OCI-LY7 (cell line): ENCODE data around the gene DCAF15. TPM values are rescaled to one million over a fixed set of nuclear protein-coding genes. Genes with fewer than 3 reads are reported as not detected.
"Not testable (repeated sequence)": the region's sequence is repeated elsewhere in the genome, so short reads cannot be mapped to it uniquely, and the experiment has no call there.

Experiments
- BruUV-seq: library from RNA; stranded (reverse); fragments of 400-500 nt; replicated peaks from 2 replicates; lab custom pipeline; 2021; lab: Mats Ljungman, UMichigan
- CTCF ChIA-PET: fragments of 300-600 bp; sonication (Branson Sonifier 250); formaldehyde crosslinking; loops from one replicate; lab custom pipeline; 2022; ENCODE audit warnings: antibody characterized with exemption; ENCODE audit not compliant: unreplicated experiment; lab: Charles Lee
- POLR2A ChIA-PET: fragments of 300-600 bp; sonication (Branson Sonifier 250); formaldehyde crosslinking; loops from one replicate; lab custom pipeline; 2022; ENCODE audit warnings: antibody characterized with exemption; lab: Charles Lee
- DNase-seq: peaks from one replicate; pipeline ENCODE4 v3.0.0-alpha.2; 2015; ENCODE audit warnings: low spot score
- H2AFZ ChIP-seq: fragments of 200-600 bp; sonication (generic), shearing (Covaris generic); 2 replicates; pipeline ENCODE4 v1.6.1; 2014; ENCODE audit warnings: mild to moderate bottlenecking, antibody characterized with exemption, low read length, moderate library complexity
- H3K27ac ChIP-seq: fragments of 200-600 bp; sonication (generic); 2 replicates; pipeline ENCODE4 v1.5.1; 2014; ENCODE audit warnings: mixed run types, low read depth, mild to moderate bottlenecking, moderate library complexity, low read length, inconsistent platforms; ENCODE audit not compliant: poor library complexity, severe bottlenecking
- H3K36me3 ChIP-seq: fragments of 200-600 bp; sonication (generic); 2 replicates; pipeline ENCODE4 v1.6.1; 2014; ENCODE audit warnings: mild to moderate bottlenecking, antibody characterized with exemption, low read length, moderate library complexity, mixed read lengths; ENCODE audit not compliant: insufficient read depth
- H3K4me1 ChIP-seq: fragments of 200-600 bp; sonication (generic); 2 replicates; pipeline ENCODE4 v1.5.1; 2014; ENCODE audit warnings: mild to moderate bottlenecking, low read length; ENCODE audit not compliant: insufficient read depth, poor library complexity, severe bottlenecking
- H3K4me2 ChIP-seq: fragments of 200-600 bp; sonication (generic); 2 replicates; pipeline ENCODE4 v1.6.1; 2014; ENCODE audit warnings: mild to moderate bottlenecking, low read length
- H3K4me3 ChIP-seq: fragments of 200-600 bp; sonication (generic); 2 replicates; pipeline ENCODE4 v1.5.1; 2014; ENCODE audit warnings: mild to moderate bottlenecking, low read depth, low read length; ENCODE audit not compliant: poor library complexity, severe bottlenecking
- H3K79me2 ChIP-seq: fragments of 200-600 bp; sonication (generic); 2 replicates; pipeline ENCODE4 v1.6.1; 2016; ENCODE audit warnings: low read depth, mild to moderate bottlenecking, low read length, moderate library complexity, mixed read lengths; ENCODE audit not compliant: insufficient read depth
- H3K9me2 ChIP-seq: fragments of 200-600 bp; sonication (generic); 2 replicates; pipeline ENCODE4 v1.6.1; 2016; ENCODE audit warnings: mild to moderate bottlenecking, low read length, mixed read lengths; ENCODE audit not compliant: insufficient read depth
- H3K9me3 ChIP-seq: fragments of 200-600 bp; sonication (generic); 2 replicates; pipeline ENCODE4 v1.6.1; 2014; ENCODE audit warnings: mild to moderate bottlenecking, mixed run types, low read length, mixed read lengths
- H4K20me1 ChIP-seq: fragments of 200-600 bp; sonication (generic); 2 replicates; pipeline ENCODE4 v1.6.1; 2014; ENCODE audit warnings: mild to moderate bottlenecking, antibody characterized with exemption, low read length, moderate library complexity, mixed read lengths; ENCODE audit not compliant: insufficient read depth
- EZH2phosphoT487 ChIP-seq: fragments of 200-600 bp; sonication (generic); IDR thresholded peaks from 2 replicates; pipeline ENCODE4 v1.6.1; 2018; ENCODE audit warnings: low read depth, borderline replicate concordance, mild to moderate bottlenecking, mixed run types, antibody characterized with exemption, low read length, moderate library complexity, mixed read lengths
- intact Hi-C: fragments of 100-400 bp; cut with micrococcal nuclease; formaldehyde crosslinking; loops from one replicate; pipeline ENCODE4 v1.10.0; 2022; ENCODE audit not compliant: unreplicated experiment
- total RNA-seq, 2 experiments: library from RNA; depleted of rRNA in 1 of 2; stranded (reverse); fragments of >200 nt in 1 of 2; shearing (Covaris generic) in 1 of 2; gene quantifications; 2 replicates each; pipeline ENCODE4 v1.2.3, GENCODE V29; 2014 to 2022
- TF ChIP-seq, protein P1 (sequence below): fragments of 200-600 bp; sonication (generic); conservative IDR thresholded peaks from 2 replicates; pipeline ENCODE4 v1.5.1; 2014; ENCODE audit warnings: mild to moderate bottlenecking, antibody characterized with exemption, low read length, moderate library complexity, mixed read lengths

DCAF15 gene
- total RNA-seq, 2 experiments from 2014 or later, result 71.3 to 86.2 TPM

DNA sequence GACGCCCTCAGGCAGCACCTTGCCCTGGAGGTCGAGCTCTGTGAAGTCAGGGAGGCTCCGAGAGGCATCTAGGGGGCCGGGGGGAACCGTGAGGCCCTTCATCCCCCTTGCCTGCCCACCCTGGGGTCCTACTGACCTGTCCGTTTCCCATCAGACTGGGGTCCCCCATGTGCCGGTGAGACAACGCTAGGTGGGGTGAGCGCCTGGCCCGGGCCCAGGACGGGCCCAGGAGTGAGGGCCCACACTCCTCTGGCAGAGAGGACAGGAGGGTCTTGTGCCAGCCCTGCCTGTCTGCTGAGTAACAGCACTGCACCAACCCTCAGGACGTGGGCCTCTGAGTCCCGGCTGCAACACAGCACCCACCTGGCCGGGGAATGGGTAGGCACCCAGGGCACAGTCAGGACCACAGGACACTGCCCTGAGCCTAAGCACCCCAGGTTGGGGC, 14.4 kb downstream of the DCAF15 start:
- POLR2A ChIA-PET, result interaction anchor here (0.5 kb wide), 1 partner anchor 1568 kb away, joined by 5 read pairs; no protein-coding TSS in a partner anchor
- Histone ChIP-seq H3K9me2 (no peaks in the 10 kb centered on the region), H4K20me1 (no peaks in the 10 kb centered on the region; the same call in 1 of the 2 replicates), H3K4me1 (no peaks in the 10 kb centered on the region), H3K4me2 (no peak overlapping the region), H3K27ac (no peak overlapping the region), H3K79me2 (no peaks in the 10 kb centered on the region), H3K36me3 (peaks cover 66% of the 10 kb centered on the region), H3K4me3 (no peak overlapping the region), H3K9me3 (no peaks in the 10 kb centered on the region), H2AFZ (no peak overlapping the region)
- no TSS peak for BruUV-seq
- intact Hi-C loops, result no loop called here
- TF ChIP-seq EZH2phosphoT487, result no peak
- TF ChIP-seq, protein P1, sequence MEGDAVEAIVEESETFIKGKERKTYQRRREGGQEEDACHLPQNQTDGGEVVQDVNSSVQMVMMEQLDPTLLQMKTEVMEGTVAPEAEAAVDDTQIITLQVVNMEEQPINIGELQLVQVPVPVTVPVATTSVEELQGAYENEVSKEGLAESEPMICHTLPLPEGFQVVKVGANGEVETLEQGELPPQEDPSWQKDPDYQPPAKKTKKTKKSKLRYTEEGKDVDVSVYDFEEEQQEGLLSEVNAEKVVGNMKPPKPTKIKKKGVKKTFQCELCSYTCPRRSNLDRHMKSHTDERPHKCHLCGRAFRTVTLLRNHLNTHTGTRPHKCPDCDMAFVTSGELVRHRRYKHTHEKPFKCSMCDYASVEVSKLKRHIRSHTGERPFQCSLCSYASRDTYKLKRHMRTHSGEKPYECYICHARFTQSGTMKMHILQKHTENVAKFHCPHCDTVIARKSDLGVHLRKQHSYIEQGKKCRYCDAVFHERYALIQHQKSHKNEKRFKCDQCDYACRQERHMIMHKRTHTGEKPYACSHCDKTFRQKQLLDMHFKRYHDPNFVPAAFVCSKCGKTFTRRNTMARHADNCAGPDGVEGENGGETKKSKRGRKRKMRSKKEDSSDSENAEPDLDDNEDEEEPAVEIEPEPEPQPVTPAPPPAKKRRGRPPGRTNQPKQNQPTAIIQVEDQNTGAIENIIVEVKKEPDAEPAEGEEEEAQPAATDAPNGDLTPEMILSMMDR, result no peak
- CTCF ChIA-PET, result interaction anchor here (0.6 kb wide), 1 partner anchor 1979 kb away, joined by 5 read pairs; no protein-coding TSS in a partner anchor
- no peak for DNase-seq

DNA sequence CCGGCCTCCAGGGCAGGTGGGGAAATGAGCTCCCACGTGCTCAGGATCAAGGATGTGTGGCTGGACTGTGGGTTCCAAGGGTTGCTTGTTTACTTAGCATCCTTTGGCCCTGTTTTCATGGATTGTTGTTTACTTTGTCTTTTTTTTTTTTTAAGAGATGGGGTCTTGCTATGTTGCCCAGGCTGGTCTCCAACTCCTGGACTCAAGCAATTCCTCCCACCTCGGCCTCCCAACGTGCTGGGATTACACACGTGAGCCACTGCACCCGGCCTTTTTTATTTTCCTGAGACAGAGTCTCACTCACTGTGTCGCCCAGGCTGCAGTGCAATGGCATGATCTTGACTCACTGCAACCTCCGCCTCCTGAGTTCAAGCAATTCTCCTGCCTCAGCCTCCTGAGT, 14.9 kb downstream of the DCAF15 start:
- H4K20me1 ChIP-seq, BruUV-seq, intact Hi-C loops, H3K27ac ChIP-seq, H3K79me2 ChIP-seq, H3K9me2 ChIP-seq, H3K9me3 ChIP-seq, DNase-seq, H3K4me3 ChIP-seq, H3K4me1 ChIP-seq, H3K4me2 ChIP-seq, H2AFZ ChIP-seq: not testable (repeated sequence)
- POLR2A ChIA-PET, result interaction anchor here (0.5 kb wide), 1 partner anchor 1569 kb away, joined by 5 read pairs; no protein-coding TSS in a partner anchor
- CTCF ChIA-PET, result interaction anchor here (0.6 kb wide), 1 partner anchor 1980 kb away, joined by 5 read pairs; no protein-coding TSS in a partner anchor
- peaks cover 62% of the 10 kb centered on the region for H3K36me3 ChIP-seq

DNA sequence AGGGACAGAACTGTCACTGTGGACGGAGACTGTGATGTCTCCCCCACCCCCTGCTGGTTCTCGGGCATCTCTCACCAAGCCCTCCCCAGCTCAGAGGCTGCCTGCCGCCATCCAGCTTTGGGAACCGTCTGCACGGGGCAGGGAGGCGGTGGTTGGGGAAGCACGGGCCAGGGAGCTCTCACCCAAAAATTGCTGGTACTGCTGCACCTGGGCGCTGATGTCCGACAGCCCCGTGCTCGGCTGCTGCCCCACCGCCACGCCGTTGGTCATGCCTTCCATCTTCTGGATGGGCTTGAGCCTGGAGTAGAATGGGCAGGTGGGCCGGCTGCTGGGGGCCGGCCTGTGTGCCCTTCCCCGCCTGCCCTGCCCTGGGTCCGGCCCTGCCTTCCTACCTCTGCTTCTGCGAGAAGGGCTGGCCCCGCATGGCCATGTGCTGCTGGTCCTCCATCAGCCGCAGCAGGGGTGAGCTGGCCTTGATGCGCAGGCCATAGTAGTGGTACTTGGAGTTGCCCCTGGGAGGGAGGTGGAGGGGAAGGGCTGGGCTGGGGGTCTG, 16.1 kb downstream of the DCAF15 start:
- CTCF ChIA-PET, result no interaction called here

More for the DNA sequence above, 16.1 kb downstream of the DCAF15 start:
- no peaks in the 10 kb centered on the region for H3K9me2 ChIP-seq
- no peak overlapping the region for H3K4me2 ChIP-seq
- intact Hi-C loops, result no loop called here
- H3K4me1 ChIP-seq, result peaks cover under 1% of the 10 kb centered on the region
- TF ChIP-seq, protein P1, result no peak
- TF ChIP-seq EZH2phosphoT487, result no peak
- H3K36me3 ChIP-seq, result peaks cover 65% of the 10 kb centered on the region
- BruUV-seq, result no TSS peak
- POLR2A ChIA-PET, result no interaction called here
- no peak overlapping the region for H2AFZ ChIP-seq
- H3K79me2 ChIP-seq, result no peaks in the 10 kb centered on the region
- H3K27ac ChIP-seq, result no peak overlapping the region
- no peak for DNase-seq
- H3K9me3 ChIP-seq, result no peaks in the 10 kb centered on the region
- H3K4me3 ChIP-seq, result no peak overlapping the region
- no peaks in the 10 kb centered on the region; the same call in 1 of the 2 replicates for H4K20me1 ChIP-seq
